GM23338 (cell line): ENCODE measurements around the gene ZNF446. TPM values are rescaled to one million over a fixed set of nuclear protein-coding genes. Genes with fewer than 3 reads are reported as not detected.

Experiments
- ATAC-seq: fragments of 200-7000 bp; cut with Tn5 transposase; 3 replicates; pipeline ENCODE4 v1.9.1; 2020
- DNase-seq: peaks from one replicate; pipeline ENCODE4 v3.0.0-alpha.2; 2015; ENCODE audit warnings: low spot score
- H2AFZ ChIP-seq: fragments of 200-600 bp; sonication (generic); 2 replicates; pipeline ENCODE4 v1.8.0; 2016; ENCODE audit warnings: antibody characterized with exemption, mild to moderate bottlenecking, moderate library complexity
- H3F3A ChIP-seq: fragments of 200-600 bp; sonication (generic); replicated peaks from 2 replicates; pipeline ENCODE4 v1.8.0; 2017; ENCODE audit warnings: antibody characterized with exemption, mixed run types, low read depth
- H3K27ac ChIP-seq: fragments of 200-600 bp; sonication (generic); 2 replicates; pipeline ENCODE4 v1.6.1; 2016; ENCODE audit warnings: low read depth
- H3K27me3 ChIP-seq: fragments of 200-600 bp; sonication (generic); 2 replicates; pipeline ENCODE4 v1.8.0; 2016; ENCODE audit warnings: mild to moderate bottlenecking, mixed run types, moderate library complexity; ENCODE audit not compliant: insufficient read depth
- H3K36me3 ChIP-seq: fragments of 200-600 bp; sonication (generic); 2 replicates; pipeline ENCODE4 v1.8.0; 2016; ENCODE audit warnings: mild to moderate bottlenecking; ENCODE audit not compliant: insufficient read depth
- H3K4me1 ChIP-seq: fragments of 200-600 bp; sonication (generic); 2 replicates; pipeline ENCODE4 v1.8.0; 2016; ENCODE audit warnings: mild to moderate bottlenecking, moderate library complexity; ENCODE audit not compliant: insufficient read depth
- H3K4me2 ChIP-seq: fragments of 200-600 bp; sonication (generic); 2 replicates; pipeline ENCODE4 v1.7.1; 2017; ENCODE audit warnings: mixed run types
- H3K4me3 ChIP-seq: fragments of 200-600 bp; sonication (generic); 2 replicates; pipeline ENCODE4 v1.6.1; 2016; ENCODE audit warnings: mixed run types
- H3K79me2 ChIP-seq: fragments of 200-600 bp; sonication (generic); replicated peaks from 2 replicates; pipeline ENCODE4 v1.8.0; 2017; ENCODE audit warnings: mild to moderate bottlenecking; ENCODE audit not compliant: insufficient read depth
- H3K9me2 ChIP-seq: fragments of 200-600 bp; sonication (generic); 2 replicates; pipeline ENCODE4 v1.8.0; 2017; ENCODE audit not compliant: insufficient read depth
- H4K20me1 ChIP-seq: fragments of 200-600 bp; sonication (generic); replicated peaks from 2 replicates; pipeline ENCODE4 v1.8.0; 2017; ENCODE audit warnings: mild to moderate bottlenecking; ENCODE audit not compliant: insufficient read depth
- H3K27ac Mint-ChIP-seq: 2 replicates; pipeline ENCODE4 v1.8.0; 2020; ENCODE audit warnings: inconsistent platforms, mild to moderate bottlenecking, moderate library complexity, mixed read lengths
- H3K27me3 Mint-ChIP-seq: 3 replicates; pipeline ENCODE4 v1.8.0; 2022; ENCODE audit warnings: low read depth, mild to moderate bottlenecking, moderate library complexity, mixed read lengths, inconsistent platforms; ENCODE audit not compliant: insufficient read depth, poor library complexity
- H3K36me3 Mint-ChIP-seq: 3 replicates; pipeline ENCODE4 v1.8.0; 2021; ENCODE audit warnings: low read depth, mild to moderate bottlenecking, inconsistent platforms, moderate library complexity, mixed read lengths
- H3K4me1 Mint-ChIP-seq: 3 replicates; pipeline ENCODE4 v1.8.0; 2020; ENCODE audit warnings: mild to moderate bottlenecking, inconsistent platforms, mixed read lengths
- H3K4me3 Mint-ChIP-seq: 3 replicates; pipeline ENCODE4 v1.8.0; 2021; ENCODE audit warnings: moderate library complexity, mild to moderate bottlenecking, inconsistent platforms, mixed read lengths
- H3K9me3 Mint-ChIP-seq: 3 replicates; pipeline ENCODE4 v1.8.0; 2020; ENCODE audit warnings: moderate library complexity, mild to moderate bottlenecking, inconsistent platforms, mixed read lengths
- CREB1 ChIP-seq: fragments of 250-450 bp; sonication (Bioruptor Pico); IDR thresholded peaks from 2 replicates; pipeline ENCODE4 v1.5.0; 2020; ENCODE audit warnings: low read depth, mild to moderate bottlenecking, moderate library complexity
- CTCF ChIP-seq, 2 experiments: fragments of 200-600 bp in 1 of 2; sonication (generic) in 1 of 2; conservative IDR thresholded peaks; 2 replicates each; pipeline versions ENCODE4 v1.5.1 to v1.6.1; 2016 to 2017; ENCODE audit warnings: antibody characterized with exemption in 2 of 2, low read depth in 2 of 2, mild to moderate bottlenecking in 2 of 2, moderate library complexity in 1 of 2
- ETS1 ChIP-seq: IDR thresholded peaks from 2 replicates; pipeline ENCODE4 v1.6.1; 2016; ENCODE audit warnings: antibody characterized with exemption
- NANOG ChIP-seq: IDR thresholded peaks from 2 replicates; pipeline ENCODE4 v1.6.1; 2016; ENCODE audit warnings: antibody characterized with exemption, borderline replicate concordance
- POLR2AphosphoS5 ChIP-seq: IDR thresholded peaks from 2 replicates; pipeline ENCODE4 v1.6.1; 2016; ENCODE audit warnings: antibody characterized with exemption, low read depth
- REST ChIP-seq: IDR thresholded peaks from one replicate; pipeline ENCODE4 v1.6.1; 2018; ENCODE audit warnings: antibody characterized with exemption; ENCODE audit not compliant: unreplicated experiment
- ZNF331 ChIP-seq: fragments of 250-450 bp; sonication (Bioruptor Pico); IDR thresholded peaks from 2 replicates; pipeline ENCODE4 v1.5.0; 2020; ENCODE audit warnings: low read depth, mild to moderate bottlenecking, moderate library complexity
- polyA plus RNA-seq: library from polyadenylated mRNA; unstranded; fragments of >200 nt; fragmentation: Nextera tagmentation; extraction: Ambion mirVana; gene quantifications from 2 replicates; pipeline ENCODE4 v1.2.1, GENCODE V29; 2016
- total RNA-seq: library from RNA; depleted of rRNA; stranded (reverse); fragments of >200 nt; shearing (Covaris generic); gene quantifications from 2 replicates; pipeline ENCODE4 v1.2.3, GENCODE V29; 2014

ZNF446 gene
- total and polyA plus RNA-seq, 2 experiments from 2014 or later: 2.1 to 5.6 TPM

- H3K36me3 ChIP-seq: no peaks in the 10 kb centered on the region; the same call in 1 of the 2 replicates
- DNase-seq: peak; percentile 99
- H3K27ac ChIP-seq: no peak within 1 kb of the TSS
- peaks cover 5% of the 10 kb centered on the region; the same call in 2 of the 3 replicates for H3K4me1 Mint-ChIP-seq
- no peaks in the 10 kb centered on the region; the same call in 1 of the 2 replicates for H3K4me1 ChIP-seq
- H3K4me2 ChIP-seq: peak within 1 kb of the TSS; percentile 90
- peak; percentile 99 for ATAC-seq
- peaks cover 44% of the 10 kb centered on the region for H3K9me3 Mint-ChIP-seq
- 0 out of 2 replicates have a peak, but pooled peaks cover 3% of the 10 kb centered on the region for H3F3A ChIP-seq
- H3K79me2 ChIP-seq: no peaks in the 10 kb centered on the region
- no peak within 1 kb of the TSS for H3K27ac Mint-ChIP-seq
- H3K27me3 Mint-ChIP-seq: peaks cover 26% of the 10 kb centered on the region
- H3K4me3 Mint-ChIP-seq: peak within 1 kb of the TSS; percentile 82
- no peaks in the 10 kb centered on the region for H4K20me1 ChIP-seq
- H3K27me3 ChIP-seq: peaks cover 20% of the 10 kb centered on the region
- H2AFZ ChIP-seq: peak within 1 kb of the TSS; percentile 99
- peaks cover 21% of the 10 kb centered on the region for H3K36me3 Mint-ChIP-seq
- peak within 1 kb of the TSS; percentile 77 for H3K4me3 ChIP-seq
- H3K9me2 ChIP-seq: 0 out of 2 replicates have a peak, but pooled peaks cover 6% of the 10 kb centered on the region
- peak; percentile 62; the same call in 1 of the 2 replicates for TF ChIP-seq CREB1 (CRISPR knock-in tag)
- no peak for TF ChIP-seq REST
- TF ChIP-seq ETS1: peak; percentile 91
- TF ChIP-seq NANOG: no peak
- peak; percentile 76 for TF ChIP-seq POLR2AphosphoS5
These were observed 24.6 kb upstream of the ZNF446 start, which contains the start of gene ZNF324B for GRCh38 chr19:58451358-58452101. TSS of gene ZNF324B (plus strand) at chr19:58451622. CDS start at chr19:58453702, 2,080 bp downstream.

GRCh38 chr19:58453743-58454142 is 22.4 kb upstream of the ZNF446 start:
- Mint-ChIP-seq H3K4me3 (no peak overlapping the region), H3K27ac (no peak overlapping the region)
- no peak for ATAC-seq

More at GRCh38 chr19:58453743-58454142, 22.4 kb upstream of the ZNF446 start:
- H3K36me3 ChIP-seq: no peaks in the 10 kb centered on the region
- peaks cover 5% of the 10 kb centered on the region; the same call in 2 of the 3 replicates for H3K4me1 Mint-ChIP-seq
- TF ChIP-seq CTCF (conservative IDR thresholded peaks at IDR 0.05; ENCODE audit: low read depth in 2 of 2): no peak
- TF ChIP-seq ZNF331 (CRISPR knock-in tag): no peak
- no peaks in the 10 kb centered on the region; the same call in 1 of the 2 replicates for H3K4me1 ChIP-seq
- DNase-seq: no peak
- no peak overlapping the region for H3K4me3 ChIP-seq
- H2AFZ ChIP-seq: no peak overlapping the region
- peaks cover 13% of the 10 kb centered on the region for H3K36me3 Mint-ChIP-seq
- H3K79me2 ChIP-seq: no peaks in the 10 kb centered on the region
- peaks cover 24% of the 10 kb centered on the region for H3K9me3 Mint-ChIP-seq
- H3K27me3 Mint-ChIP-seq: peaks cover 22% of the 10 kb centered on the region
- H4K20me1 ChIP-seq: no peaks in the 10 kb centered on the region
- peaks cover 20% of the 10 kb centered on the region for H3K27me3 ChIP-seq
- H3F3A ChIP-seq: 0 out of 2 replicates have a peak, but pooled peaks cover 3% of the 10 kb centered on the region
- H3K4me2 ChIP-seq: no peak overlapping the region
- no peaks in the 10 kb centered on the region for H3K9me2 ChIP-seq
- H3K27ac ChIP-seq: no peak overlapping the region
